H1 (cell line): ENCODE data around the gene OMA1. TPM values are rescaled to one million over a fixed set of nuclear protein-coding genes. Genes with fewer than 3 reads are reported as not detected.

ENCODE experiments used
- SUZ12 ChIP-seq: fragments of 200-600 bp; sonication (generic); IDR thresholded peaks from 2 replicates; pipeline ENCODE4 v1.6.1; 2012; ENCODE audit warnings: mild to moderate bottlenecking, inconsistent platforms, low read length, moderate library complexity, mixed read lengths
- polyA plus RNA-seq, 7 experiments: library from polyadenylated mRNA; depleted of rRNA in 3 of 7; stranded (reverse) in 5 of 7; unstranded in 2 of 7; fragments of >200 nt in 5 of 7; fragments of 200-250 nt in 2 of 7; gene quantifications; 1 replicate in 5 of 7; 2 replicates in 1 of 7; 4 replicates in 1 of 7; pipeline versions ENCODE4 v1.2.1 to v1.2.3, GENCODE V29; 2011 to 2013; ENCODE audit warnings: missing spikeins in 2 of 7, mixed read lengths in 2 of 7
- total RNA-seq: library from RNA; stranded (reverse); fragmentation: NEBNext Ultra II Directional; extraction: Animal tissue kit (Norgen Biotek cat#: 25700); gene quantifications from 2 replicates; pipeline ENCODE4 v1.2.1, GENCODE V29; 2021
- TF ChIP-seq, protein P1 (sequence below): fragments of 300-600 bp; sonication (generic); IDR thresholded peaks from 2 replicates; pipeline ENCODE4 v1.7.1; 2012; ENCODE audit warnings: low read length, moderate library complexity, mild to moderate bottlenecking, inconsistent platforms; ENCODE audit not compliant: insufficient replicate concordance

OMA1 gene
- total and polyA plus RNA-seq, 2 of the 8 experiments (the other 6 are each of a cell fraction or from before 2014, with no cell fraction given), result 7.7 to 11.7 TPM

DNA sequence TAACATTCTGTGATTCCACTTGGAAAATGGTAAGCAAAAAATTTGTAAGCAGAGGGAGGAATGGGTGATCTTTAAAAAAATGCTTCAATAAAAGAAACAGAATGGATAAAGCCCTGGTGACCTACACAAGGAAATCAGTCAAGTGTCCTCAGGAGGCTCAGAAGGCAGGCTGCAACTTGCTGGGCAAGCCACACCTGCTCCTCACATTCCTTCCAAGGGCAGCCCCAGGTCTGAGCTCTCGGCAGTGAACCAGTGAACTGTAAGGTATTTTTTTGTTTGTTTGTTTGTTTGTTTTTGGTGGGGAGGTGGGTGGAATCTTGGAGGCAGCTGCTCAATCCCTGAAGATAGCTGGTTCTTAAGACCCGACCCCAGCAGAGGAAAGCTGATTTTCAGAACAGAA, 26.2 kb upstream of the OMA1 start (continued):
- TF ChIP-seq, protein P1, sequence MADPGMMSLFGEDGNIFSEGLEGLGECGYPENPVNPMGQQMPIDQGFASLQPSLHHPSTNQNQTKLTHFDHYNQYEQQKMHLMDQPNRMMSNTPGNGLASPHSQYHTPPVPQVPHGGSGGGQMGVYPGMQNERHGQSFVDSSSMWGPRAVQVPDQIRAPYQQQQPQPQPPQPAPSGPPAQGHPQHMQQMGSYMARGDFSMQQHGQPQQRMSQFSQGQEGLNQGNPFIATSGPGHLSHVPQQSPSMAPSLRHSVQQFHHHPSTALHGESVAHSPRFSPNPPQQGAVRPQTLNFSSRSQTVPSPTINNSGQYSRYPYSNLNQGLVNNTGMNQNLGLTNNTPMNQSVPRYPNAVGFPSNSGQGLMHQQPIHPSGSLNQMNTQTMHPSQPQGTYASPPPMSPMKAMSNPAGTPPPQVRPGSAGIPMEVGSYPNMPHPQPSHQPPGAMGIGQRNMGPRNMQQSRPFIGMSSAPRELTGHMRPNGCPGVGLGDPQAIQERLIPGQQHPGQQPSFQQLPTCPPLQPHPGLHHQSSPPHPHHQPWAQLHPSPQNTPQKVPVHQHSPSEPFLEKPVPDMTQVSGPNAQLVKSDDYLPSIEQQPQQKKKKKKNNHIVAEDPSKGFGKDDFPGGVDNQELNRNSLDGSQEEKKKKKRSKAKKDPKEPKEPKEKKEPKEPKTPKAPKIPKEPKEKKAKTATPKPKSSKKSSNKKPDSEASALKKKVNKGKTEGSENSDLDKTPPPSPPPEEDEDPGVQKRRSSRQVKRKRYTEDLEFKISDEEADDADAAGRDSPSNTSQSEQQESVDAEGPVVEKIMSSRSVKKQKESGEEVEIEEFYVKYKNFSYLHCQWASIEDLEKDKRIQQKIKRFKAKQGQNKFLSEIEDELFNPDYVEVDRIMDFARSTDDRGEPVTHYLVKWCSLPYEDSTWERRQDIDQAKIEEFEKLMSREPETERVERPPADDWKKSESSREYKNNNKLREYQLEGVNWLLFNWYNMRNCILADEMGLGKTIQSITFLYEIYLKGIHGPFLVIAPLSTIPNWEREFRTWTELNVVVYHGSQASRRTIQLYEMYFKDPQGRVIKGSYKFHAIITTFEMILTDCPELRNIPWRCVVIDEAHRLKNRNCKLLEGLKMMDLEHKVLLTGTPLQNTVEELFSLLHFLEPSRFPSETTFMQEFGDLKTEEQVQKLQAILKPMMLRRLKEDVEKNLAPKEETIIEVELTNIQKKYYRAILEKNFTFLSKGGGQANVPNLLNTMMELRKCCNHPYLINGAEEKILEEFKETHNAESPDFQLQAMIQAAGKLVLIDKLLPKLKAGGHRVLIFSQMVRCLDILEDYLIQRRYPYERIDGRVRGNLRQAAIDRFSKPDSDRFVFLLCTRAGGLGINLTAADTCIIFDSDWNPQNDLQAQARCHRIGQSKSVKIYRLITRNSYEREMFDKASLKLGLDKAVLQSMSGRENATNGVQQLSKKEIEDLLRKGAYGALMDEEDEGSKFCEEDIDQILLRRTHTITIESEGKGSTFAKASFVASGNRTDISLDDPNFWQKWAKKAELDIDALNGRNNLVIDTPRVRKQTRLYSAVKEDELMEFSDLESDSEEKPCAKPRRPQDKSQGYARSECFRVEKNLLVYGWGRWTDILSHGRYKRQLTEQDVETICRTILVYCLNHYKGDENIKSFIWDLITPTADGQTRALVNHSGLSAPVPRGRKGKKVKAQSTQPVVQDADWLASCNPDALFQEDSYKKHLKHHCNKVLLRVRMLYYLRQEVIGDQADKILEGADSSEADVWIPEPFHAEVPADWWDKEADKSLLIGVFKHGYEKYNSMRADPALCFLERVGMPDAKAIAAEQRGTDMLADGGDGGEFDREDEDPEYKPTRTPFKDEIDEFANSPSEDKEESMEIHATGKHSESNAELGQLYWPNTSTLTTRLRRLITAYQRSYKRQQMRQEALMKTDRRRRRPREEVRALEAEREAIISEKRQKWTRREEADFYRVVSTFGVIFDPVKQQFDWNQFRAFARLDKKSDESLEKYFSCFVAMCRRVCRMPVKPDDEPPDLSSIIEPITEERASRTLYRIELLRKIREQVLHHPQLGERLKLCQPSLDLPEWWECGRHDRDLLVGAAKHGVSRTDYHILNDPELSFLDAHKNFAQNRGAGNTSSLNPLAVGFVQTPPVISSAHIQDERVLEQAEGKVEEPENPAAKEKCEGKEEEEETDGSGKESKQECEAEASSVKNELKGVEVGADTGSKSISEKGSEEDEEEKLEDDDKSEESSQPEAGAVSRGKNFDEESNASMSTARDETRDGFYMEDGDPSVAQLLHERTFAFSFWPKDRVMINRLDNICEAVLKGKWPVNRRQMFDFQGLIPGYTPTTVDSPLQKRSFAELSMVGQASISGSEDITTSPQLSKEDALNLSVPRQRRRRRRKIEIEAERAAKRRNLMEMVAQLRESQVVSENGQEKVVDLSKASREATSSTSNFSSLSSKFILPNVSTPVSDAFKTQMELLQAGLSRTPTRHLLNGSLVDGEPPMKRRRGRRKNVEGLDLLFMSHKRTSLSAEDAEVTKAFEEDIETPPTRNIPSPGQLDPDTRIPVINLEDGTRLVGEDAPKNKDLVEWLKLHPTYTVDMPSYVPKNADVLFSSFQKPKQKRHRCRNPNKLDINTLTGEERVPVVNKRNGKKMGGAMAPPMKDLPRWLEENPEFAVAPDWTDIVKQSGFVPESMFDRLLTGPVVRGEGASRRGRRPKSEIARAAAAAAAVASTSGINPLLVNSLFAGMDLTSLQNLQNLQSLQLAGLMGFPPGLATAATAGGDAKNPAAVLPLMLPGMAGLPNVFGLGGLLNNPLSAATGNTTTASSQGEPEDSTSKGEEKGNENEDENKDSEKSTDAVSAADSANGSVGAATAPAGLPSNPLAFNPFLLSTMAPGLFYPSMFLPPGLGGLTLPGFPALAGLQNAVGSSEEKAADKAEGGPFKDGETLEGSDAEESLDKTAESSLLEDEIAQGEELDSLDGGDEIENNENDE, result no peak
- no peak for TF ChIP-seq SUZ12
